SW480 (cell line): ENCODE measurements around the gene TNS1.
"Not testable (repeated sequence)": the region's sequence is repeated elsewhere in the genome, so short reads cannot be mapped to it uniquely, and the experiment has no call there.

Experiments
- DNase-seq: peaks from one replicate; pipeline ENCODE4 v3.0.0-alpha.2; 2016; ENCODE audit warnings: low spot score

Gene TNS1

GRCh38 chr2:218002845-218003180 lies at the start of gene TNS1:
Gene TNS1, minus strand, starts transcription at chr2:218002995. Its CDS starts 123 bp downstream, at chr2:218002872.
- DNase-seq, result no peak

DNA sequence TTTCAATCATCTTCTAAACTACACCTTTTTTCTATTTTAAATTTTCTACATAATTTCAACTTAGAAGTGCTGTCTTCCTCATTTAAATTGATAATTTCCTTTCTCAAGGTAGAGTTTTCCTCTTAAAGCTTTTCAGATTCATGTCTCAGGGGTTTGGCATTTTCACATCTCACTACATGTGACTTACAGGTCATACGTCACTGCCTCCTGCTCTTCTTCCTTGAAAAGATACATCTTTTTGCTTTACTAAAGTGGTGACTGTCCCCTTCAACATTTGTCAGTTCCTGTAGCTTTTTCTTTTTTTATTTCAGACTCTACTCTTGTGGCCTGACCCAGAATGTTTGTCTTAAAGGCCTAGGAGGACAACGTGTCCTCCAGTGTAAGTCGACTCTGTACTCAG lies 49.1 kb upstream of the TNS1 start:
- no peak for DNase-seq

GRCh38 chr2:218047536-218048225 lies 44.9 kb upstream of the TNS1 start:
- no peak for DNase-seq

DNA sequence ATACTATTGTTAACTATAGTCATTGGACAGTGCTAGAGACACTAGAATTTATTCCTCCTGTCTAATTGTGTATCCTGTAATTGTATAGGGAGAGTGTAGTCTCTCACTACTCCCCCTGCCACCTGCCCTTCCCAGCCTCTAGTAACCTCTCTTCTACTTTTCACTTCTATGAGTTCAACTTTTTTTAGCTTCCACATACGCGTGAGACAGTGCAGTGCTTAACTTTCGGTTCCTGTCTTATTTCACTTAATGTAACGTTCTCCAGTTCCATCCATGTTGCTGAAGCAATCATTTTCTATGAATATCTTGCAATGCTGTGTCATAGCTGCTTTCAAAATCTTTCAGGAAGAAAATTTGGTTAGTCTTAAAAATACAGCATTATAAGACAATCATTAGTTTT lies 43.4 kb upstream of the TNS1 start:
- no peak for DNase-seq

DNA sequence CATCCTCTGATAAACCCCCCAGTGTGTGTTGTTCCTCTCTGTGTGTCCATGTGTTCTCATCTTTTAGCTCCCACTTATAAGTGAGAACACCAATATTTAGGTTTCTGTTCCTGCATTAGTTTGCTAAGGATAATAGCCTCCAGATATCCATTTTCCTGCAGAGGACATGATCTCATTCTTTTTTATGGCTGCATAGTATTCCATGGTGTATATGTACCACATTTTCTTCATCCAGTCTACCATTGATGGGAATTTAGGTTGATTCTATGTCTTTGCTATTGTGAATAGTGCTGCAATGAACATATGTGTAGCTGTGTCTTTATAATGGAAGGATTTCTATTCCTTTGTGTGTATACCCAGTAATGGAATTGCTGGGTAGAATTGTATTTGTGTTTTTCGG lies 41.8 kb upstream of the TNS1 start:
- not testable (repeated sequence) for DNase-seq

DNA sequence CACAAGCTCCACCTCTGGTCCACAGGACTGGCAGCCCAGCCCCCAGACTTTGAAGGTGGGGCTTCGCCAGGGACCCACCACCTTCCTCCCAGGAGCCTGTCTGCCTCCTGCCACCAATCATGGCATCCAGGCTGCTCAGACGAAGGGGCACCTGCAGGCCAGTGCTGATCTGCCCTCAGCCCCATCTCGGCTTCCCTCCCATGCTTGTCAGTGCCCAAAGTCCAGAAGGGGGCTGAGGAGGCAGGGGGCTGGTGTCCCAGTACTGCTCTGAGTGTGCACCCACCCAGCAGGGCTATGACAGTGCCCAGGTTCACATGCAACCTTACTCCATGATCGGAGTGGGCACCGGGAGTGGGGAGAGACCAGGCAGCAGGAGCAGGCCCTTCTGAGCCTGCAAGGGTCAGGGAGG lies 40.9 kb upstream of the TNS1 start:
- DNase-seq, result no peak

DNA sequence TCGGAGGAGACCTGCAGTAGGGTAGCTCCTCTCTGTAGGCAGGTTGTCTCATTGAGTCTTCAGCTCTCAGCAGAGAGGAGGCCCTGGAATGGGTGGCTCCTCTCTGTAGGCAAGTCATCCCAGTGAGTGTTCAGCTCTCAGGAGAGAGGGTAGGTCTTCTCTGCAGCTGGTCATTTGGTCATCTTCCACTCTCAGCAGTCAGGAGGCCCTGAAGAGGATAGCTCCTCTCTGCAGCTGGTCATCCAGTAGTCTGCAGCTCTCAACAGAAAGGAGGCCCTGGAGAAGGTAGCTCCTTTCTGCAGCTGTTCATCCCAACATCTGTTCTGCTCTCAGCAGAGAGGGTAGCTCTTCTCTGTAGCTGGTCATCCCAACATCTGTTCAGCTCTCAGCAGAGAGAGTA lies 40.3 kb upstream of the TNS1 start:
- DNase-seq, result no peak

DNA sequence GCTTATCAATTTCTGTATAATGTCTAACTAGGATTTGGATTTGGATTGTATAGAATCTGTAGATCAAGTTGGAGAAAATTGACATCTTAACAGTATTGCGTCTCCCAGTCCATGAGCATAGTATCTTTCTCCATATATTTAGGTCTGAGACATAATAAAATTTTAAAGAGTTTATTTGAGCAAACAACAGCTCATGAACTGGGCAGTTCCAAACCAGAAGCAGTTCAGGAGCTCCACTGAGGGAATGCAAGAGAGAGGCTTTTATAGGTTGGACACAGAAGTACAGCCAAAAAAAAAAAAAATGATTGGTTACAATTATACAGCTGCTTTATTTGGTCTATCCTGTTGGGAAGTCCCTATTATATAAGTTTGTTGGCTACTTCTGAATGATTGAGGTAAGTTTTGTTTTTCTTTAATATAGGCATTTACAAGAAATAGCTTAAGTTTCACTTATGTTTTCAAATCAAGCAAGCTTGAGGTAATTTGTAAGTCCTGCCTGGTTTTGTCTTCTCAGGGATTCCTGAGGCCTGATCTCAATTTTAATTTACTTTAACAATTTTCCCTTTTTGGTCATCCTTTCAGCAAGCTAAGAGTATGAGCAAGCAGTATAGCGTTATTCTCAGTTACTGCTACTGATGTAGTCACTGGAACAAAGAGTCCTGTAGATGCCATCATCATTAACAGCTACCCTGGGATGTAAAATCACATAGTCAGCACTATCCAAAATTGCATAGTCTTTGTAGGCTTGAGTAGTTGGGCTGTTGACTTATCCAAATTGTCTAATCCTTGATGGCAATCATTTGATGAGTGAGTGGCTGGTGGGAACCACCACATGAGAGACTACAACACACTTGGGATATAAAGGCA lies 38.7 kb upstream of the TNS1 start:
- DNase-seq, result no peak

- no peak for DNase-seq
These were observed 38.1 kb upstream of the TNS1 start for GRCh38 chr2:218040883-218041282.

DNA sequence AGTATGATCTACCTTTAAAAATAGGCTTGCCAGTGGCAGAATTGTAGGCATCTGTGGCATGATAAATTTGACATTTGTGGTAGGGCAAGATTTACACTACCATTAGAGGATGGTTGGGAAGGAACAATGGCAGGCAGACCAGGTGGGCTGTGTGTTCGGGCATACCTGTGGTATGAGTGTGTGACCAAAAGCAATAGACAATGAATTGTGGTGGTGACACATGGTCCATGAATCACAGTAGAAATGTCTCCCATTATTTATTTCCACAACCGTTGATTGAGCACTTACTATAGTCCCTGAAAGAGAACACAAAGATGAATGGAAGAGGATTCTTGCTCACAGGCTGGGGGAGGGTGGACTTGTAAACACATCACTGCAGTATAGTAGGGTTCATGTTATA lies 36.4 kb upstream of the TNS1 start:
- peak; percentile 94 for DNase-seq

DNA sequence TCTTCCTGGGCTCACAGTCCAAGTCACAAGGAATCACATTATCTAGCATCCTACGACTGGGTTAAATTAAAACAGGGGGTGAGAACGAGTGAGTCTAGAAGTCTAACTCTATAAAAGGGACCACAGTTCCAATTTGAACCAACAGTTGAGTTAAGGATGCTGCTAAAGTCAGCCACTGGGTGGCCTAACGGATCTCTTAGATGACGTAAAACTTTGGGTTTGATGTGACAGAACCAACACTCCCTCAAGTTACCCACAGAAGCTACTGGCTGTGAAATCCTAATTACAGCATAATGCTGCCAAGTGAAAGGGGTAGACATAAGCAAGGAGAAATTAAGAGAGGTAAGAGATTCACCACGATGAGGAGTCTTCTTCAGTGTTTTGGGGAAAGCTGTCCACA lies 33.6 kb upstream of the TNS1 start:
- DNase-seq, result no peak

DNA sequence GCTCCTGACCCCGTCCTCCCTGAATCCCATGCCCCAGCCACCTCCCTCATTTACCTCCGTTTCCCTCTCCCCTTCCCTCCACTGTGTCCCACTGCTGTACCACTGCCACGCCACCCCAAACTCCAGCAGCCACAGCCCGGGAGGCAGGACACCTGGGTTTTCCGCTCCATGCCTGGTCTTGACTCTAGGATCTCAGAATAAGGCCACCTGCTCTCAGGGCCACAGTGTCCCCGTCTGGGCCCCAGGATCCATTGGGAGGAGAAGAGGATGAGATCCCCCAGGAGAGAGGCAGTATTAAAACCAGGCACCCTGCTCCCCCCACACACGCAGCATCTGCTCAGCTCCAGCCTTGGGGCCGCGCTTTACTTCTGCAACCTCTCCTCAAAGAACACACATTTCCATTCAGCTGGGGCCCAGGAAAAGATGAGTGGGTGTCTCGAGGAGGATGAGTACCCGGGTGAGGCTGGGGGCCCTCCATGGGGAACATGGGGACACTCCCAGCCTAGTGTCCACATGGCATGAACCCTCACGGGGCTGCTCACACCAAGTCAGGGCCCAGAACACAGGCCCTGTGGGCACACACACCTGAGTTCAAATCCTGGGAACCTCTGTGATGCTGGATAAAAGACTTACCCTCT lies 32.8 kb upstream of the TNS1 start:
- no peak for DNase-seq

DNA sequence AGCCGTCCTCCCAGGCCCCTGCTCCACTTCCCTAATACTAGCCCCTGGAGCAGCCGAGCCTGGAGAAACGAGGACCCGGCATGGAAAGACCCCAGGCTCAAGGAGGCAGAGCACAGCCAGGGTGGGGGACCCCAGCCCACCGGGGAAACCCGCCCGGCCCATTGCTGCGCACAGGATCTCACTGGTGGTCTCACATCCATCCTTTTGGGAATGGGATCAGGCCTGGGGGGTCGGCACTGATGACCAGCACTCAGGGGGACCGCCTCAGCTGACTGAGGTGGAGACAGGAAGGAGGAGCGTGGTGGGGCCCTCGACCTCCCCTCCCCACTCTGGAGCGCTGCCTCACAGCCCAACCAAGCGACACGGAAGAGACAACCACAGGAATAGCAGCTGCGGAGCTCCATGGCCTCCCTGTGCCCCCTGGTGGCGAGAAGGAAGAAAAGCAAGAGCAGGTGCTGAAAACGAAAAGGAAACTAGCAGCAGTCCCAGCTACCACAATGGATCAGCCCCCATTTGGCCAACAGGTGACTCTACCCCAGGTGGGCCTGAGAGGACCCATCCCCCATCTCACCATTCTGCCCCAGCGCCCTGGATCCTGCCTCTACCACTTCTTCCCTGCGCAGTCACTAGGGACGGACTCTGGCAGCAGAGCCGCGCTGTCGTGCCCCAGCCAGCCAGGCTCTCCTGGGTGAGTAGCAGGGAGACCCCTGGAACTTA lies 31.9 kb upstream of the TNS1 start:
- DNase-seq, result peak; percentile 70

- no peak for DNase-seq
These were observed 31.0 kb upstream of the TNS1 start for GRCh38 chr2:218033590-218034496.

- DNase-seq, result no peak
These were observed 30.4 kb upstream of the TNS1 start for GRCh38 chr2:218033208-218033589.

DNA sequence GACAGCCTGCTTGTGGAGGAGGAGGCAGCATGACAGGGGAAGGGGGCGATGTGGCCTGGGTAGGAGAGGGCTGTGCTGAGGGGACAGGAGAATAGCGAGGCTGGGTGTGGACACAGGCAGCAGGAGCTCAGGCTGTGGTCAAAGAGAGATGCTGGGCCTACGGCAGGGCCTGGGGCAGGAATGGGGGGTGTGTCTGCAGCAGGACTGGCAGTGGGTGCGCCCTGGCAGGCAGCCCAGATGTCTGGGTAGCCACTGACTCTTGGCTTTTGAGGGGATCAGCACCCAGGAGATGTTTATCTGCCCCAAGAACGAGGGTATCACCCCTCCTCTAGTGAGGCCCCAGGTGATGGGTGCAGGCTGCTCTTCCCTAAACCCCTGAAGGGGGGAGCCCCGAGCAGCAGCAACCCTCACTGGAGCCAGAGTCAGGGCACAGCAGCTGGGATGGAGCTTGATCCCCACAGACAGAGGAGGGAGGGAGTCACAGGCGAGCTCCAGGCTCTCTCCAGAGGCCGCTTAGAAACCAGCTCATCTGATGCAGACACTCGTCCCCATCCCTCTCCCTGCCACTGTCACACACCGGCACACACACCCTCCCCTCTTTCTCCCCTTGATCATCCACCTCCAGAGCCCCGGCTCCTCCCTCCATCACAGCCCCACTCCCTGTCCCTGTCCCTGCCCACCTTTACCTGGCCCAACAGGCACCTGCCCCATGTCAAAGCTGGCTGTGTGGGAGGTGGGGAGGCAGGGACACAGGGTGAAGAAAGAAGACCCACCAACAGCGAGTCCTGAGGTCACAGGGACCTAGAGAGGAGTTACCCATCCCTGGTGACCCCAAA lies 29.8 kb upstream of the TNS1 start:
- peak; percentile 33 for DNase-seq

DNA sequence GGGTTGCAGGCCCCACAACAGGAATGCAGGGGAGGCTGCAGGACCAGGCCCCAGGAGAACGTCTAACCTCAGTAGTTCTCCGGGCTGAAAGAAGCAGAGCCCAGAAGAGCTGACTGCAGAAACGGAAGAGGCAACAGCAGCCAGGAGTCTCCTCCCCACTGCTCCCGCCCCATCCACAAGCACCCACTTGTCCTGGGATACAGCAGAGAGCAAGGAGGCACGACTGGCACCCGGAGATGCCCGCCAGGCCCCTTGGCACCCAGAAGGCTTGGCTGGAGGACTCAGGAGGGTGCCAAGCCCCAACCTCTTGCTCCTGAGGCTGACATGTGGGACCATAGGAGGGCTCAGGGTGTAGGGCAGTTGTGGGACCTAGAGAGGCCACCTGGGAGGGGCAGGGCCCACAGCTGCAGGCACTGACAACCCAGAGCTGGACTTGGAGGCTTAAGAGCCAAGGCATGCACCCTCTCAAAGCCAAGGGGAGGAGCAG lies 29.0 kb upstream of the TNS1 start:
- no peak for DNase-seq

DNA sequence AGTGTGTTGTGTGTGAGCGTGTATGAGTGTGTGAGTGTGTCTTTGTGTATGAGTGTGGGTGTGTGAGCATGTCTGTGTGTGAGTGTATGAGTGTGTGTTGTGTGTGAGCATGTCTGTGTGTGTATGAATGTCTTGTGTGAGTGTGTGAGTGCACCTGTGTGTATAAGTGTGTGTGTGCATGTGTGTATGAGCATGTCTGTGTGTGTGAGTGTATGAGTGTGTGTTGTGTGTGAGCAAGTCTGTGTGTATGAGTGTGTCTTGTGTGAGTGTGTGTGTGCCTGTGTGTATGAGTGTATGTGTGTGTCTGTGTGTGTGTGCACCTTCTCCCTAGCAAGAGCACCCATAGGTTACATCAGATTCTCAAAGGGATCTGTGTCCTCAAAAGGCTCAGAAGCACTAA lies 28.5 kb upstream of the TNS1 start:
- DNase-seq, result no peak

GRCh38 chr2:218030409-218031195 lies 27.8 kb upstream of the TNS1 start:
- no peak for DNase-seq
